HepG2 (cell line): ENCODE measurements around the gene AK3. TPM values are rescaled to one million over a fixed set of nuclear protein-coding genes. Genes with fewer than 3 reads are reported as not detected.
A peak's percentile ranks its signal among the peaks of the same experiment; 100 is the strongest.

Experiments used
- MBNL3 ChIP-seq: fragments of 250-450 bp; sonication (Bioruptor Pico); conservative IDR thresholded peaks from 2 replicates; pipeline ENCODE4 v1.8.0; 2022; ENCODE audit warnings: mild to moderate bottlenecking, inconsistent platforms
- PPARG ChIP-seq: conservative IDR thresholded peaks from 2 replicates; pipeline ENCODE4 v1.6.1; 2016; ENCODE audit warnings: missing biosample characterization, missing genetic modification reagents
- SRSF9 ChIP-seq: fragments of 200-400 bp; formaldehyde crosslinking; IDR thresholded peaks from 2 replicates; pipeline ENCODE4 v1.6.1; 2018; ENCODE audit warnings: borderline replicate concordance, mild to moderate bottlenecking, low read depth, low read length; ENCODE audit not compliant: insufficient read depth, poor library complexity, severe bottlenecking
- TOE1 ChIP-seq: sonication (generic); formaldehyde crosslinking; IDR thresholded peaks from 2 replicates; pipeline ENCODE4 v1.4.0; 2020; ENCODE audit warnings: mild to moderate bottlenecking, missing genetic modification reagents
- U2AF2 ChIP-seq: fragments of 200-400 bp; formaldehyde crosslinking; IDR thresholded peaks from 2 replicates; pipeline ENCODE4 v1.6.1; 2017; ENCODE audit warnings: low read depth, mild to moderate bottlenecking, low read length
- ZNF451 ChIP-seq: sonication (generic); formaldehyde crosslinking; IDR thresholded peaks from 2 replicates; pipeline ENCODE4 v1.5.0; 2020; ENCODE audit warnings: mild to moderate bottlenecking, missing genetic modification reagents
- ZNF530 ChIP-seq: sonication (generic); formaldehyde crosslinking; IDR thresholded peaks from 2 replicates; pipeline ENCODE4 v1.5.0; 2020; ENCODE audit warnings: low read depth, mild to moderate bottlenecking, missing genetic modification reagents
- ZNF563 ChIP-seq: sonication (generic); formaldehyde crosslinking; IDR thresholded peaks from 2 replicates; pipeline ENCODE4 v1.8.0; 2022; ENCODE audit warnings: mild to moderate bottlenecking, moderate library complexity, missing genetic modification reagents
- ZNF773 ChIP-seq: sonication (generic); formaldehyde crosslinking; IDR thresholded peaks from 2 replicates; pipeline ENCODE4 v1.4.0; 2020; ENCODE audit warnings: missing genetic modification reagents, borderline replicate concordance
- polyA plus RNA-seq, 8 experiments: library from polyadenylated mRNA; depleted of rRNA in 3 of 8; stranded (reverse) in 7 of 8; unstranded in 1 of 8; fragments of >200 nt; fragmentation: Illumina TruSeq in 4 of 8; extraction: Trizol in 4 of 8; gene quantifications; 2 replicates each; pipeline versions ENCODE4 v1.2.1 to v1.2.3, GENCODE V29; 2011 to 2016; ENCODE audit warnings: low read depth in 4 of 8, missing spikeins in 1 of 8, mixed read lengths in 1 of 8; ENCODE audit not compliant: insufficient read depth in 1 of 8
- total RNA-seq, 5 experiments: library from RNA; depleted of rRNA; stranded (reverse); fragments of >200 nt; fragmentation: Illumina TruSeq; extraction: Trizol; gene quantifications; 2 replicates each; pipeline ENCODE4 v1.2.3, GENCODE V29; 2016; ENCODE audit warnings: low read depth in 1 of 5
- TF ChIP-seq, protein P1 (sequence below): sonication (generic); formaldehyde crosslinking; IDR thresholded peaks from 2 replicates; pipeline ENCODE4 v1.9.0; 2021; ENCODE audit warnings: mild to moderate bottlenecking, missing genetic modification reagents
- TF ChIP-seq, protein P2 (sequence below): sonication (generic); formaldehyde crosslinking; IDR thresholded peaks from 2 replicates; pipeline ENCODE4 v1.8.1; 2023; ENCODE audit warnings: mild to moderate bottlenecking, missing genetic modification reagents
- TF ChIP-seq, protein P3 (sequence below): IDR thresholded peaks from 2 replicates; pipeline ENCODE4 v1.6.1; 2016; ENCODE audit warnings: missing compliant biosample characterization, missing genetic modification reagents, borderline replicate concordance

The AK3 gene
- total and polyA plus RNA-seq, 2 of the 13 experiments (the other 11 are each of a cell fraction or from before 2014, with no cell fraction given) = 76.8 to 109 TPM

- TF ChIP-seq, protein P1, sequence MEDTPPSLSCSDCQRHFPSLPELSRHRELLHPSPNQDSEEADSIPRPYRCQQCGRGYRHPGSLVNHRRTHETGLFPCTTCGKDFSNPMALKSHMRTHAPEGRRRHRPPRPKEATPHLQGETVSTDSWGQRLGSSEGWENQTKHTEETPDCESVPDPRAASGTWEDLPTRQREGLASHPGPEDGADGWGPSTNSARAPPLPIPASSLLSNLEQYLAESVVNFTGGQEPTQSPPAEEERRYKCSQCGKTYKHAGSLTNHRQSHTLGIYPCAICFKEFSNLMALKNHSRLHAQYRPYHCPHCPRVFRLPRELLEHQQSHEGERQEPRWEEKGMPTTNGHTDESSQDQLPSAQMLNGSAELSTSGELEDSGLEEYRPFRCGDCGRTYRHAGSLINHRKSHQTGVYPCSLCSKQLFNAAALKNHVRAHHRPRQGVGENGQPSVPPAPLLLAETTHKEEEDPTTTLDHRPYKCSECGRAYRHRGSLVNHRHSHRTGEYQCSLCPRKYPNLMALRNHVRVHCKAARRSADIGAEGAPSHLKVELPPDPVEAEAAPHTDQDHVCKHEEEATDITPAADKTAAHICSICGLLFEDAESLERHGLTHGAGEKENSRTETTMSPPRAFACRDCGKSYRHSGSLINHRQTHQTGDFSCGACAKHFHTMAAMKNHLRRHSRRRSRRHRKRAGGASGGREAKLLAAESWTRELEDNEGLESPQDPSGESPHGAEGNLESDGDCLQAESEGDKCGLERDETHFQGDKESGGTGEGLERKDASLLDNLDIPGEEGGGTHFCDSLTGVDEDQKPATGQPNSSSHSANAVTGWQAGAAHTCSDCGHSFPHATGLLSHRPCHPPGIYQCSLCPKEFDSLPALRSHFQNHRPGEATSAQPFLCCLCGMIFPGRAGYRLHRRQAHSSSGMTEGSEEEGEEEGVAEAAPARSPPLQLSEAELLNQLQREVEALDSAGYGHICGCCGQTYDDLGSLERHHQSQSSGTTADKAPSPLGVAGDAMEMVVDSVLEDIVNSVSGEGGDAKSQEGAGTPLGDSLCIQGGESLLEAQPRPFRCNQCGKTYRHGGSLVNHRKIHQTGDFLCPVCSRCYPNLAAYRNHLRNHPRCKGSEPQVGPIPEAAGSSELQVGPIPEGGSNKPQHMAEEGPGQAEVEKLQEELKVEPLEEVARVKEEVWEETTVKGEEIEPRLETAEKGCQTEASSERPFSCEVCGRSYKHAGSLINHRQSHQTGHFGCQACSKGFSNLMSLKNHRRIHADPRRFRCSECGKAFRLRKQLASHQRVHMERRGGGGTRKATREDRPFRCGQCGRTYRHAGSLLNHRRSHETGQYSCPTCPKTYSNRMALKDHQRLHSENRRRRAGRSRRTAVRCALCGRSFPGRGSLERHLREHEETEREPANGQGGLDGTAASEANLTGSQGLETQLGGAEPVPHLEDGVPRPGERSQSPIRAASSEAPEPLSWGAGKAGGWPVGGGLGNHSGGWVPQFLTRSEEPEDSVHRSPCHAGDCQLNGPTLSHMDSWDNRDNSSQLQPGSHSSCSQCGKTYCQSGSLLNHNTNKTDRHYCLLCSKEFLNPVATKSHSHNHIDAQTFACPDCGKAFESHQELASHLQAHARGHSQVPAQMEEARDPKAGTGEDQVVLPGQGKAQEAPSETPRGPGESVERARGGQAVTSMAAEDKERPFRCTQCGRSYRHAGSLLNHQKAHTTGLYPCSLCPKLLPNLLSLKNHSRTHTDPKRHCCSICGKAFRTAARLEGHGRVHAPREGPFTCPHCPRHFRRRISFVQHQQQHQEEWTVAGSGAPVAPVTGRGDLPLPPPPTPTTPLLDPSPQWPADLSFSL (CRISPR knock-in tag) = peak; percentile 32; the same call in 1 of the 2 replicates
- peak; percentile 63; the same call in 1 of the 2 replicates for TF ChIP-seq ZNF451
- no peak for TF ChIP-seq MBNL3 (CRISPR knock-in tag)
- no peak for TF ChIP-seq SRSF9
- 0 out of 2 replicates have a peak, but pooled peaks have one; percentile 33 for TF ChIP-seq PPARG (CRISPR knock-in tag)
- TF ChIP-seq, protein P2, sequence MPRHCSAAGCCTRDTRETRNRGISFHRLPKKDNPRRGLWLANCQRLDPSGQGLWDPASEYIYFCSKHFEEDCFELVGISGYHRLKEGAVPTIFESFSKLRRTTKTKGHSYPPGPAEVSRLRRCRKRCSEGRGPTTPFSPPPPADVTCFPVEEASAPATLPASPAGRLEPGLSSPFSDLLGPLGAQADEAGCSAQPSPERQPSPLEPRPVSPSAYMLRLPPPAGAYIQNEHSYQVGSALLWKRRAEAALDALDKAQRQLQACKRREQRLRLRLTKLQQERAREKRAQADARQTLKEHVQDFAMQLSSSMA (CRISPR knock-in tag) = no peak
- no peak for TF ChIP-seq TOE1 (CRISPR knock-in tag)
- TF ChIP-seq ZNF773 (CRISPR knock-in tag) = no peak; the same call in 1 of the 2 replicates
- TF ChIP-seq, protein P3, sequence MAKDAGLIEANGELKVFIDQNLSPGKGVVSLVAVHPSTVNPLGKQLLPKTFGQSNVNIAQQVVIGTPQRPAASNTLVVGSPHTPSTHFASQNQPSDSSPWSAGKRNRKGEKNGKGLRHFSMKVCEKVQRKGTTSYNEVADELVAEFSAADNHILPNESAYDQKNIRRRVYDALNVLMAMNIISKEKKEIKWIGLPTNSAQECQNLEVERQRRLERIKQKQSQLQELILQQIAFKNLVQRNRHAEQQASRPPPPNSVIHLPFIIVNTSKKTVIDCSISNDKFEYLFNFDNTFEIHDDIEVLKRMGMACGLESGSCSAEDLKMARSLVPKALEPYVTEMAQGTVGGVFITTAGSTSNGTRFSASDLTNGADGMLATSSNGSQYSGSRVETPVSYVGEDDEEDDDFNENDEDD (CRISPR knock-in tag) = peak; percentile 64; the same call in 1 of the 2 replicates
- TF ChIP-seq ZNF563 (CRISPR knock-in tag) = peak; percentile 95
- no peak for TF ChIP-seq U2AF2
- no peak for TF ChIP-seq ZNF530
These were observed 61.5 kb downstream of the AK3 start, which contains the start of gene CDC37L1 (continued) for GRCh38 chr9:4679268-4680172.
